GM21786 (cell line): ENCODE measurements around the gene PPP1R15A.
"Not testable (repeated sequence)": the region's sequence is repeated elsewhere in the genome, so short reads cannot be mapped to it uniquely, and the experiment has no call there.

Experiments used
- ATAC-seq: cut with Tn5 transposase; IDR thresholded peaks from one replicate; pipeline ENCODE4 v1.9.1; 2021; ENCODE audit not compliant: unreplicated experiment

PPP1R15A gene

DNA sequence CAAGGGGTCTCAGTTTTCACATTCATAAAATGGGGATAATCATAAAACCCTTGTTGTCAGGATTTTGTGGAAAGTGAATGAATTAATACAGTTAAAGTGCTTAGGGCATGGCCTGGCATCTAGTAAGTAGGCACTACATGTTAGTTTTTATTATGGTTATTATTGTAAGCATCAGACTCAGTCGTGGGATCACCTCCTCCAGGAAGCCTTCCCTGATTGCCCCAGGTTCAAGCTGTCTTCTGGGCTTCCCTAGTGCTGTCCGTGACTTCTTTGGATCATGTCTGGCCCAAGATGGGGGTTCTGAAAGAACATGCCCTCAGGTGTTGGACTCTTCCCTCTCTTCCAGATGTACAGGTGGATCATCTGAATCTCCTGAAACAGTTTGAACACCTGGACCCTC, 38.6 kb downstream of the PPP1R15A start:
- ATAC-seq, result no peak

DNA sequence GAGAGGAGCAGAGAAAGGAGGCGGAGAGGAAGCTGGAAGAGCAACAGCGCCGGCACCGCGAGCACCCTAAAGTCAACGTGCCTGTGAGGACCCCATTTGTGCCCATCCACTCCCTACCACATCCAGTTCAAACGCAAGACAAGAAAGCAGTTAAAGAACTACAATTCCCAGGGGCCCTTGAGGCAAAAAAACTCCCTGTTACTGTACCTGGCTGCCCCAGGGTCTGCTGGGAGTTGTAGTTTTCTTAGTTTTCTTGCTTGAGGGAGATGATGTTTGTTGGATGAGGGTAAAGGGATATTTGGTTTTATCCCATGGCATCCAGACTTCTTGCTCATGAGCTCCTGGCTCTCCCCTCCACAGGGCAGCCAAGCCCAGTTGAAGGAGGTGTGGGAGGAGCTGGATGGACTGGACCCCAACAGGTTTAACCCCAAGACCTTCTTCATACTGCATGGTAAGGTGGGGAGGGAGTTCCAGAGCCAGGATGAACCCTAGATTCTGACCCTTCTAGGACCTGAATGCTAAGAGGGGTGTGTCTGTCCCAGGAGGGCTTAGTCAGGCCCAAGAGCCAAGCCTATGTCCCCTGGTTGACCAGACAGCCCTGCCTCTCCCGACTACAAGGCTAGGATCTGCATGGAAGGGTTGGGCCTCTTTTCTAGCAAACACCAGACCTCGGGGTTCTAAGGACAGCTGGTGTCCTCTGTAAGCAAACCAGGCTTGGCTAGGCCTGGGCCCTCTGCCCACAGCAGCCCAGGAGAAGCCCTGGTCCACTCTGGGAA, 41.1 kb downstream of the PPP1R15A start:
- ATAC-seq, result no peak

DNA sequence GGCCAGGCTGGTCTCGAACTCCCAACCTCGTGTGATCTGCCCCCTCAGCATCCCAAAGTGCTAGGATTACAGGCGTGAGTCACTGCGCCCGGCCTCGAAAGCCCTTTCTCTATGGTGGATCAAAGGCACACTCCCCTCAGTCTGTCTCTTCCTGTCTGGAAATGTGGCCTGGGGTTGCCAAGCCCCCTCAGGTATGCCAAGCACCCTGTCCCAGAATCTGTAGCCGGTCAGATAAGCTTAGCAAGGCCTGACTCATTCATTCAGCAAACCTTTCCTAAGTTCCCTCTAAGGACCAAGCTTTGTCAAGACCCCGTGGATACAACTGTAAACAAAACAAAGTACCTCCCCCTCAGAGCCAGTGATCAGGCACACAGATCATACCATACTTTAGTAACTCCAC, 42.0 kb downstream of the PPP1R15A start:
- ATAC-seq, result no peak

DNA sequence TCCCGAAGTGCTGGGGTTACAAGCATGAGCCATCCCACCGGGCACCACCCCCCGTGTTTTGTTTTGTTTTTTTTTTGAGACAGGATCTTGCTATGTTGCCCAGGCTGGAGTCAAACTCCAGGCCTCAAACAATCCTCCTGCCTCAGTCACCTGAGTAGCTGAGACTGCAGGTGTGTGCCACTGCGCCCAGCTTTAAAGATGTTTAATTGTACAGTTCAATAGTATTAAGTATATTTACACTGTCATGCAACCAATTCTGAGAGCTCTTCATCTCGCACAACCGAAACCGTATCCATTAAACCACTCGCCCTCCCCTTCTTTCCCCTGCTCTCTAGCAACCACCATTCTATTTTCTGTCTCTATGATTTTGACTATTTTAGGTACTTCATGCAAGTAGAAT, 43.5 kb downstream of the PPP1R15A start:
- no peak for ATAC-seq

DNA sequence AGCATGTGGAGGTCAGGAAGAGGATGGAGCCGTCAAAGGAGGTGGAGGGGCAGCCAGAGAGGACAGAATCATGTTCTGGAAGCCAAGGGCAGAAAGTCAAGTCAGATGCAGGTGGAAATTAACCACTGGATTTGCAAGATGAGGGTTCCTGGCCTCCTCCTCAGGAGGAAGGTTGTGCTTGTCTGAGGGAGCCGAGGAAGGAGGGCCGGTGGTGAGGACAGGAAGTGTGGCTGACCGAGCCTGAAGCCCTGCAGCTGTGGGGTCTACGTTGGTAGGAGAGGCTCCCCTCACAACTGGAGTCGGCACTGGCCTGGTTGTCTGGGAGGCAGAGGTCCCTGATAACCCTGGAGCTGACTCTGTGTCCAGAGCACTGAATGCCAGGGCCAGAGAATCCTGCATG, 45.9 kb downstream of the PPP1R15A start:
- ATAC-seq, result no peak

DNA sequence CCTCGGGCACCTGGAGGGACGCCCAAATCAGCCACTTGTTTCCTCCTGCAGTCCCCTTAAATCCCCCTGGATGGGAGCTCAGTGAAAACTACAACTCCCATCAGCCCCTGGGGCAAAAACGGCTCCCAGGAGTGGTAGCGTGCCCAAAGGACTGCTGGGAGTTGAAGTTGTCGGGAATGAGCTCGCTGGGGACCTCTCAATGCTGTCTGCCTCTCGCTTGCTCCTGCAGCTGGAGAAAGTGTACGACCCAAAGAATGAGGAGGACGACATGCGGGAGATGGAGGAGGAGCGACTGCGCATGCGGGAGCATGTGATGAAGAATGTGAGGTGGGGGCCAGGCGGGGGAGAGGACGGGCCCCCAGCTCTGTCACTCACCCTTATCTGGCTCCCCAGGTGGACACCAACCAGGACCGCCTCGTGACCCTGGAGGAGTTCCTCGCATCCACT, 46.6 kb downstream of the PPP1R15A start:
- no peak for ATAC-seq

DNA sequence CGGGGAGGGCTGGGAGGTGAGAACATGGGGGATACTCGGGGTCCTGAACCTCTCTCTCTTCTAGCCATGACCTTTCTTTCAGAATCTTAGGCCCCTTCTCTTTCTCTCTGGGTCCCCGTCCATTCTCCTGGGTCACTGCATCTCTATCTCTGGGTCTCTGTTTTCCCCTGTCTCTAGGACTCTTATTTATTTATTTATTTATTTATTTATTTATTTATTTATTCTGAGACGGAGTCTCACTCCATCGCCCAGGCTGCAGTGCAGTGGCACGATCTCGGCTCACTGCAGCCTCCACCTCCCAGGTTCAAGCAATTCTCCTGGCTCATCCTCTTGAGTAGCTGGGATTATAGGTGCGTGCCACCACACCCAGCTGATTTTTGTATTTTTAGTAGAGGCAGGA, 47.0 kb downstream of the PPP1R15A start:
- not testable (repeated sequence) for ATAC-seq

DNA sequence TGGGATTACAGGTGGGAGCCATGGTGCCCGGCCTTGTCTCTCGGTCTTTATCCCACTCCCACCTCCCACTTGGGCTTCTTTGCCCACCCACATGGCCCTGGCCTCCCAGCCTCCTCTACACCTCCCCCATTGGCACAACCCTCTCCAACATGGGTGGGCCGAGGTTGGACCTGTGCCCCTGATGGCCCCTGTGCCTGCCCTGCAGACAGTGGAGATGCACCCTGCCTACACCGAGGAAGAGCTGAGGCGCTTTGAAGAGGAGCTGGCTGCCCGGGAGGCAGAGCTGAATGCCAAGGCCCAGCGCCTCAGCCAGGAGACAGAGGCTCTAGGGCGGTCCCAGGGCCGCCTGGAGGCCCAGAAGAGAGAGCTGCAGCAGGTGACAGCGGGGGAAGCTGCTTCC, 48.7 kb downstream of the PPP1R15A start:
- no peak for ATAC-seq

DNA sequence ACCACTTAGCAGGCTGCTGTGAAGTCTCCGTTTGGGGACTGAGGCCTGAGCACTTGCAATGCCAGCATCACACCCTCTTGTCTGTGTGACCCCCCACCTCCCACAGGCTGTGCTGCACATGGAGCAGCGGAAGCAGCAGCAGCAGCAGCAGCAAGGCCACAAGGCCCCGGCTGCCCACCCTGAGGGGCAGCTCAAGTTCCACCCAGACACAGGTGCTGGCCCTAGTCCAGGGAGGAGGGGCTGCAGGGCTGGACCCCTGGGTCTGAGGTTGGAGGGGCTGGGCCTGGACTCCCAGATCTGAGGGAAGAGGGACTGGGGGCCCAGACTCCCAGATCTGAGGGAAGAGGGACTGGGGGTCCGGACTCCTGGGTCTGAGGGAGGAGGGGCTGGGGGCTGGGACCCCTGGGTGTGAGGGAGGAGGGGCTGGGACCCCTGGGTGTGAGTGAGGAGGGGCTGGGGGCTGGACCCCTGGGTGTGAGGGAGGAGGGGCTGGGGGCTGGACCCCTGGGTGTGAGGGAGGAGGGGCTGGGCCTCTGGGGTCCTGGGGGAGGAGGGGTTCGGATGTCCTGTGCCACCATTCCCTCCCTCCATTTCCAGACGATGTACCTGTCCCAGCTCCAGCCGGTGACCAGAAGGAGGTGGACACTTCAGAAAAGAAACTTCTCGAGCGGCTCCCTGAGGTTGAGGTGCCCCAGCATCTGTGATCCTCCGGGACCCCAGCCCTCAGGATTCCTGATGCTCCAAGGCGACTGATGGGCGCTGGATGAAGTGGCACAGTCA, 49.7 kb downstream of the PPP1R15A start:
- ATAC-seq, result no peak

DNA sequence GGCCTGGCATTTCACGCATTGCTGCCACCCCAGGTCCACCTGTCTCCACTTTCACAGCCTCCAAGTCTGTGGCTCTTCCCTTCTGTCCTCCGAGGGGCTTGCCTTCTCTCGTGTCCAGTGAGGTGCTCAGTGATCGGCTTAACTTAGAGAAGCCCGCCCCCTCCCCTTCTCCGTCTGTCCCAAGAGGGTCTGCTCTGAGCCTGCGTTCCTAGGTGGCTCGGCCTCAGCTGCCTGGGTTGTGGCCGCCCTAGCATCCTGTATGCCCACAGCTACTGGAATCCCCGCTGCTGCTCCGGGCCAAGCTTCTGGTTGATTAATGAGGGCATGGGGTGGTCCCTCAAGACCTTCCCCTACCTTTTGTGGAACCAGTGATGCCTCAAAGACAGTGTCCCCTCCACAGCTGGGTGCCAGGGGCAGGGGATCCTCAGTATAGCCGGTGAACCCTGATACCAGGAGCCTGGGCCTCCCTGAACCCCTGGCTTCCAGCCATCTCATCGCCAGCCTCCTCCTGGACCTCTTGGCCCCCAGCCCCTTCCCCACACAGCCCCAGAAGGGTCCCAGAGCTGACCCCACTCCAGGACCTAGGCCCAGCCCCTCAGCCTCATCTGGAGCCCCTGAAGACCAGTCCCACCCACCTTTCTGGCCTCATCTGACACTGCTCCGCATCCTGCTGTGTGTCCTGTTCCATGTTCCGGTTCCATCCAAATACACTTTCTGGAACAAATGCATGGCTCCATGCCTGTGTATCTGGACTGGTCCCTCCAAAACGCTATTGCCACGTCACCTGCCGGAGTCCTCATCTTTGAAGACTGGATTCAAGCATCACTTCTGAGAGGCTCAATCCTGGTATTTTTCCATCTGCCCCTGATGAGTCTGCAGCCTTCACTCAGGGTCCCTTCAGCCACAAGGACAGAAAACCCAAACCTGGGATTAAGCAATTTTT, 50.6 kb downstream of the PPP1R15A start:
- no peak for ATAC-seq

DNA sequence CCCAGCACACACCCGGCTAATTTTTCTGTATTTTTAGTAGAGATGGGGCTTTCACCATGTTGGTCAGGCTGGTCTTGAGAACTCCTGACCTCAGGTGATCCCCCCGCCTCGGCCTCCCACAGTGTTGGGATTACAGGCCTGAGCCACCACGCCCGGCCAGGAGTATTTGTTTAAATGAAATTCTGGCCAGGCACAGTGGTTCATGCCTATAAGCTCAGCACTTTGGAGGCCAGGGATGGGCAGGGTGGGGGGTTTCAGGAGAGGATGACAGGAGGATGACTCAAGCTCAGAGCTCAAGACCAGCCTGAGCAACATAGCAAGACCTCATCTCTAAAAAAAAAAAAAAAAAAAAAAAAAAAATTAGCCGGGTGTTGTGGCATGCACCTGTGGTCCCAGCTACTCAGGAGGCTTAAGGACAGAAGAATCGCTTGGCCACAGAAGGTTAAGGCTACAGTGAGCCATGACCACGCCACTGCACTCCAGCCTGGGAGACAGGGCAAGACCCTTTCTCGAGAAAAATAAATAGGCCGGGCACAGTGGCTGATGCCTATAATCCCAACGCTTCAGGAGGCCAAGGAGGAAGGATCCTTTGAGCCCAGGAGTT, 53.1 kb downstream of the PPP1R15A start:
- ATAC-seq, result no peak
